Esophagus muscularis mucosa (tissue), 4 donors: ENCODE measurements around the gene FAM131B.

Source experiments
- EP300 ChIP-seq: sonication (generic); formaldehyde crosslinking; IDR thresholded peaks from one replicate; pipeline ENCODE4 v1.6.1; 2017; ENCODE audit warnings: antibody characterized with exemption
- POLR2A ChIP-seq: fragments of 450-650 bp; IDR thresholded peaks from one replicate; pipeline ENCODE4 v1.6.1; 2017; ENCODE audit warnings: antibody characterized with exemption, moderate library complexity, mild to moderate bottlenecking, low read depth
- POLR2AphosphoS5 ChIP-seq, 2 donors: sonication (generic); formaldehyde crosslinking; IDR thresholded peaks; one replicate each; pipeline ENCODE4 v1.6.1; 2017; ENCODE audit warnings: antibody characterized with exemption in 2 of 2
- TF ChIP-seq, protein P1 (sequence below), 3 experiments: fragments of 200-600 bp in 2 of 3; fragments of 450-650 bp in 1 of 3; sonication (generic) in 2 of 3; IDR thresholded peaks; one replicate each; pipeline ENCODE4 v1.5.1; 2017 to 2019; ENCODE audit warnings: antibody characterized with exemption in 3 of 3, mild to moderate bottlenecking in 2 of 3, moderate library complexity in 1 of 3

- TF ChIP-seq POLR2A = no peak
- TF ChIP-seq, protein P1, sequence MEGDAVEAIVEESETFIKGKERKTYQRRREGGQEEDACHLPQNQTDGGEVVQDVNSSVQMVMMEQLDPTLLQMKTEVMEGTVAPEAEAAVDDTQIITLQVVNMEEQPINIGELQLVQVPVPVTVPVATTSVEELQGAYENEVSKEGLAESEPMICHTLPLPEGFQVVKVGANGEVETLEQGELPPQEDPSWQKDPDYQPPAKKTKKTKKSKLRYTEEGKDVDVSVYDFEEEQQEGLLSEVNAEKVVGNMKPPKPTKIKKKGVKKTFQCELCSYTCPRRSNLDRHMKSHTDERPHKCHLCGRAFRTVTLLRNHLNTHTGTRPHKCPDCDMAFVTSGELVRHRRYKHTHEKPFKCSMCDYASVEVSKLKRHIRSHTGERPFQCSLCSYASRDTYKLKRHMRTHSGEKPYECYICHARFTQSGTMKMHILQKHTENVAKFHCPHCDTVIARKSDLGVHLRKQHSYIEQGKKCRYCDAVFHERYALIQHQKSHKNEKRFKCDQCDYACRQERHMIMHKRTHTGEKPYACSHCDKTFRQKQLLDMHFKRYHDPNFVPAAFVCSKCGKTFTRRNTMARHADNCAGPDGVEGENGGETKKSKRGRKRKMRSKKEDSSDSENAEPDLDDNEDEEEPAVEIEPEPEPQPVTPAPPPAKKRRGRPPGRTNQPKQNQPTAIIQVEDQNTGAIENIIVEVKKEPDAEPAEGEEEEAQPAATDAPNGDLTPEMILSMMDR (IDR thresholded peaks at IDR 0.05) = no peak
- TF ChIP-seq EP300 = no peak
- TF ChIP-seq POLR2AphosphoS5 (IDR thresholded peaks at IDR 0.05) = no peak
Observed at GRCh38 chr7:143329471-143330170, 32.9 kb downstream of the FAM131B start.
